SIG-M5 treated with dmso at 0.1 percent for 504 hours (cell line): ENCODE results near the gene FGF19.

Experiments
- DNase-seq: peaks from one replicate; lab custom pipeline; 2025; ENCODE audit not compliant: unreplicated experiment; lab: John Stamatoyannopoulos, UW

FGF19 gene

DNA sequence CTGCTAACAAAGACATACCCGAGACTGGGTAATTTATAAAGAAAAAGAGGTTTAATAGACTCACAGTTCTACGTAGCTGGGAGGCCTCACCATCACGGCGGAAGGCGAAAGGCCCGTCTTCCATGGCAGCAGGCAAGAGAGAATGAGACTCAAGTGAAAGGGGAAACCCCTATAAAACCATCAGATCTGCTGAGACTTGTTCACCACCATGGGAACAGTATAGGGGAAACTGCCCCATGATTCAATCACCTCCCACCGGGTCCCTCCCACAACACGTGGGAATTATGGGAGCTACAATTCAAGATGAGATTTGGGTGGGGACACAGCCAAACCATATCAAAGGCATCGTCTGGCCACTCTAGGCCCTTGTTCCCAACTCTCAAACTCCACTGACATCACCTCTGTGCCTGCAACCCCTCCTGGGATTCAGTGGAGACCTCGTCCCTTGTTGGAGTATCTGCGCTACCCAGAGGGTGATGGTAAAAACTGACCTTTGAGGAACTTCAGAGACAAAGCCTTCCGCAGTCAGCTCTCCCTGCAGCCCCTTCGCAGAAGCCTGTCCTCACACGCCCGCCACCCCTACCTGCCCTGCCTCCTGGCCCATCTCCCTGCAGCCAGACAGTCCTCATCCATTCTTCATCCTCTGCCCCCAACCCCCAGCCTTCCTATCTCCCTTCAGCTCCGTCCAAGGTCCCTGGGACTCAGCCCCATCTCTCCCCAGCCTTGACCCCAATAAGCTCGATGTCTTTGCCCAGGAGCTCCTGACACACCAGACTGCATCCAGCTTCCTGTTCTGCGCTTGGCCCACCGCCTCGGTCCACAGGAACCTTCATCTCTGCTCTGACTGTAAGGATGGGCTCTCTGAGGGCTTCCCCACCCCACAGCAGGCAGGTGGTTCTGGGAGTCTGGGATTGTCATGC is 47.0 kb downstream of the FGF19 start:
- DNase-seq: no peak

- DNase-seq: no peak
Measured at GRCh38 chr11:69655479-69656428, 48.1 kb downstream of the FGF19 start.

- peak; percentile 59 for DNase-seq
Measured at GRCh38 chr11:69654660-69655478, 49.0 kb downstream of the FGF19 start.

GRCh38 chr11:69654001-69654659 is 49.7 kb downstream of the FGF19 start:
- peak; percentile 50 for DNase-seq

DNA sequence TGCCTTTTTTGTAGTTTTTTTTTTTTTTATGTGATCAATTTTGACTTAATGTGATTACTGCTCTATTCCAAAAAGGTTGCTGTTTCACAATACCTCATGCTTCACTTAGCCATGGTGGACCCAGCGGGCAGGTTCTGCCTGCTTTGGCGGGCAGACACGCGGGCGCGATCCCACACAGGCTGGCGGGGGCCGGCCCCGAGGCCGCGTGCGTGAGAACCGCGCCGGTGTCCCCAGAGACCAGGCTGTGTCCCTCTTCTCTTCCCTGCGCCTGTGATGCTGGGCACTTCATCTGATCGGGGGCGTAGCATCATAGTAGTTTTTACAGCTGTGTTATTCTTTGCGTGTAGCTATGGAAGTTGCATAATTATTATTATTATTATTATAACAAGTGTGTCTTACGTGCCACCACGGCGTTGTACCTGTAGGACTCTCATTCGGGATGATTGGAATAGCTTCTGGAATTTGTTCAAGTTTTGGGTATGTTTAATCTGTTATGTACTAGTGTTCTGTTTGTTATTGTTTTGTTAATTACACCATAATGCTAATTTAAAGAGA is 50.3 kb downstream of the FGF19 start:
- no peak for DNase-seq

DNA sequence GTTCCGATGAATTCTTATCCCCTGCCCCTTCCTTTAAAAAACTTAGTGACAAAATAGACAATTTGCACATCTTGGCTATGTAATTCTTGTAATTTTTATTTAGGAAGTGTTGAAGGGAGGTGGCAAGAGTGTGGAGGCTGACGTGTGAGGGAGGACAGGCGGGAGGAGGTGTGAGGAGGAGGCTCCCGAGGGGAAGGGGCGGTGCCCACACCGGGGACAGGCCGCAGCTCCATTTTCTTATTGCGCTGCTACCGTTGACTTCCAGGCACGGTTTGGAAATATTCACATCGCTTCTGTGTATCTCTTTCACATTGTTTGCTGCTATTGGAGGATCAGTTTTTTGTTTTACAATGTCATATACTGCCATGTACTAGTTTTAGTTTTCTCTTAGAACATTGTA is 50.8 kb downstream of the FGF19 start:
- DNase-seq: no peak

DNA sequence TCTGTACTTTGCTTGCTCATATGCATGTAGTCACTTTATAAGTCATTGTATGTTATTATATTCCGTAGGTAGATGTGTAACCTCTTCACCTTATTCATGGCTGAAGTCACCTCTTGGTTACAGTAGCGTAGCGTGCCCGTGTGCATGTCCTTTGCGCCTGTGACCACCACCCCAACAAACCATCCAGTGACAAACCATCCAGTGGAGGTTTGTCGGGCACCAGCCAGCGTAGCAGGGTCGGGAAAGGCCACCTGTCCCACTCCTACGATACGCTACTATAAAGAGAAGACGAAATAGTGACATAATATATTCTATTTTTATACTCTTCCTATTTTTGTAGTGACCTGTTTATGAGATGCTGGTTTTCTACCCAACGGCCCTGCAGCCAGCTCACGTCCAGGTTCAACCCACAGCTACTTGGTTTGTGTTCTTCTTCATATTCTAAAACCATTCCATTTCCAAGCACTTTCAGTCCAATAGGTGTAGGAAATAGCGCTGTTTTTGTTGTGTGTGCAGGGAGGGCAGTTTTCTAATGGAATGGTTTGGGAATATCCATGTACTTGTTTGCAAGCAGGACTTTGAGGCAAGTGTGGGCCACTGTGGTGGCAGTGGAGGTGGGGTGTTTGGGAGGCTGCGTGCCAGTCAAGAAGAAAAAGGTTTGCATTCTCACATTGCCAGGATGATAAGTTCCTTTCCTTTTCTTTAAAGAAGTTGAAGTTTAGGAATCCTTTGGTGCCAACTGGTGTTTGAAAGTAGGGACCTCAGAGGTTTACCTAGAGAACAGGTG is 51.8 kb downstream of the FGF19 start:
- DNase-seq: no peak

DNA sequence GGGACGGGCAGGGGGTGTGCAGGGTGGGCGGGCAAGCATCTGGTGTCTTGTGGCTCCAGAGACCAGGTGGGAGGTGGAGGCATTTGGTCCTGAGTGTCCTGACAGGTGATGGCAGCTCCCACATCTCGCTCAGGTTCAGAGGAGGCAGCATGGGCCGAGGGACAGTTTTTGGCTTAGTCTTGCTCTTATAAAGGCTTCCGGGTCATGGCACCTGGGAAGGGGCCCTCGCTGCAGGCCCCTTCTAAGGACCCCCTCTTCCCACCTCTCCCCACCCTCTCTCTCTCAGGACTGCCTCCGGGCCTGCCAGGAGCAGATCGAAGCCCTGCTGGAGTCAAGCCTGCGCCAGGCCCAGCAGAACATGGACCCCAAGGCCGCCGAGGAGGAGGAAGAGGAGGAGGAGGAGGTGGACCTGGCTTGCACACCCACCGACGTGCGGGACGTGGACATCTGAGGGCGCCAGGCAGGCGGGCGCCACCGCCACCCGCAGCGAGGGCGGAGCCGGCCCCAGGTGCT is 52.9 kb downstream of the FGF19 start:
- no peak for DNase-seq

DNA sequence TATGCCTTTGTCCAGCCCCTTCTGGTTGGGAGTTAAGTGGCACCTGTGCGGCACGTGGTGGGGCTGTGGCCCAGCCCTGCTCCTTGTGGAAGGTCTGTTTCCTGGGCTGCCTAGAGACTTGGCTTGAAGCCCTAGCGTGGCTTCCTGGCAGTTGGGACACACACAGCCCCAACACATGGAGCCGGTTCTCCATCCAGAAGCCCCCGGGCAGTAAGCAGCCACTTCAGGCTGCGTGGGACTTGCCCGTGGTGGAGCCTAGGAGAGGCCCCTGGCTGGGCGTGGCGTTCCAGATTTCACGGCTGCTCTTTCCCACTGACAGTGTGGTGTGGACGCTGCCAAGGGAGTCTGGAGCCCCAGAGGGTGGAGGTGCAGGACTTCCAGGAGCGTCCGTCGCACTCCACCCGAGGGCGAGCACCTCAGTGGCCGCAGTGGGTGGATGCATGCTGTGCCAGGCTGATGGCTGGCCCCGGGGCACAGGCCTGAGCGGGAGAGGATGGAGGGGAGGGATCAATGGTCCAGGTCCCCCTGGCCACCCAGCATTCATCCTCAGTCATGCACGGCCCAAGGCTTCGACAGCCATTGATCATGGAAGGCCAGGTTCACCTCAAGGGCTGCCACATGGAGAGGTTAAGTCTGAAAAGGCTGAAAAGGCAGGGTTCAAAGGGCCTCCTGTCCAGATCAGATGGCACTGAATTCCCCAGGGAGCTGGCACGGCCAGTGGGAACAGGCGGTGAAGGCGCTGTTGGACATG is 53.6 kb downstream of the FGF19 start:
- no peak for DNase-seq

DNA sequence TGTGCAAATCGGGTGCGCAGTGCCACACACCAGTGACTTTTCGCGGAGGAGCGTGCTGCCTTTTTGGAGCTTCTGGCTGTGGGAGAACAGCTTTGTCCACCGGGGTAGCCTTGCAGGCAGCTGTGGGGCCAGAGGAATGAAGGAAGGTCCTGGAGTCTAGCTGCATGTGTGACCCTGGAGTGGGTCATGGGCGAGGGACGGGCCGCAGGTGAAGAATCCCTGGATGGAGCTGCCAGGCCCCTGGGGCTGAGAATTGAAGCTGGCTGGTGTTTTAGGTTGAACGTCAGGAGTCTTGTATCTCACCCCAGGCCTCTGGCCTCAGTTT is 54.3 kb downstream of the FGF19 start:
- DNase-seq: no peak

GRCh38 chr11:69648679-69649575 is 54.9 kb downstream of the FGF19 start:
- DNase-seq: no peak
